OCI-LY1 (cell line): ENCODE measurements around the gene CALU.

ENCODE experiments used
- H2AFZ ChIP-seq: fragments of 200-600 bp; sonication (generic), shearing (Covaris generic); 2 replicates; pipeline ENCODE4 v1.6.0; 2014; ENCODE audit warnings: antibody characterized with exemption, mild to moderate bottlenecking, low read length
- H3F3A ChIP-seq: fragments of 200-600 bp; sonication (generic), shearing (Covaris generic); 2 replicates; pipeline ENCODE4 v1.6.0; 2014; ENCODE audit warnings: mild to moderate bottlenecking, antibody characterized with exemption, low read length, moderate library complexity; ENCODE audit not compliant: insufficient read depth
- H3K27ac ChIP-seq: fragments of 200-600 bp; sonication (generic); 2 replicates; pipeline ENCODE4 v1.5.1; 2014; ENCODE audit warnings: low read length, mixed run types, mild to moderate bottlenecking, low read depth; ENCODE audit not compliant: poor library complexity, severe bottlenecking
- H3K27me3 ChIP-seq: fragments of 200-600 bp; sonication (generic); 2 replicates; pipeline ENCODE4 v1.6.0; 2014; ENCODE audit warnings: antibody characterized with exemption, mild to moderate bottlenecking, low read length, moderate library complexity; ENCODE audit not compliant: insufficient read depth
- H3K36me3 ChIP-seq: fragments of 200-600 bp; sonication (generic); 2 replicates; pipeline ENCODE4 v1.6.1; 2014; ENCODE audit warnings: mild to moderate bottlenecking, antibody characterized with exemption, low read length, moderate library complexity, mixed read lengths; ENCODE audit not compliant: insufficient read depth
- H3K4me1 ChIP-seq: fragments of 200-600 bp; sonication (generic); 2 replicates; pipeline ENCODE4 v1.5.1; 2014; ENCODE audit warnings: mild to moderate bottlenecking, low read length, moderate library complexity; ENCODE audit not compliant: insufficient read depth, severe bottlenecking
- H3K4me2 ChIP-seq: fragments of 200-600 bp; sonication (generic), shearing (Covaris generic); 2 replicates; pipeline ENCODE4 v1.6.1; 2014; ENCODE audit warnings: low read length
- H3K4me3 ChIP-seq: fragments of 200-600 bp; sonication (generic); 2 replicates; pipeline ENCODE4 v1.5.1; 2014; ENCODE audit warnings: low read length, low read depth, mild to moderate bottlenecking, mixed read lengths; ENCODE audit not compliant: poor library complexity, severe bottlenecking
- H3K79me2 ChIP-seq: fragments of 200-600 bp; shearing (Covaris generic); 2 replicates; pipeline ENCODE4 v1.6.1; 2016; ENCODE audit warnings: mixed run types, low read length, mixed read lengths; ENCODE audit not compliant: insufficient read depth
- H3K9ac ChIP-seq: fragments of 200-600 bp; sonication (generic), shearing (Covaris generic); 2 replicates; pipeline ENCODE4 v1.6.1; 2014; ENCODE audit warnings: mild to moderate bottlenecking, low read length, mixed read lengths
- H3K9me2 ChIP-seq: fragments of 200-600 bp; sonication (generic), shearing (Covaris generic); 2 replicates; pipeline ENCODE4 v1.6.1; 2014; ENCODE audit warnings: low read depth, mild to moderate bottlenecking, low read length, mixed read lengths
- H3K9me3 ChIP-seq: fragments of 200-600 bp; shearing (Covaris generic); 2 replicates; pipeline ENCODE4 v1.6.1; 2014; ENCODE audit warnings: low read length, mixed read lengths
- H4K20me1 ChIP-seq: fragments of 200-600 bp; sonication (generic), shearing (Covaris generic); 2 replicates; pipeline ENCODE4 v1.6.0; 2016; ENCODE audit warnings: mild to moderate bottlenecking, low read length; ENCODE audit not compliant: insufficient read depth
- CTCF ChIP-seq: fragments of 200-600 bp; sonication (generic), shearing (Covaris generic); IDR thresholded peaks from 2 replicates; pipeline ENCODE4 v1.5.1; 2017; ENCODE audit warnings: mild to moderate bottlenecking, antibody characterized with exemption, low read length, moderate library complexity, mixed read lengths
- EZH2 ChIP-seq: fragments of 200-600 bp; sonication (generic), shearing (Covaris generic); IDR thresholded peaks from 2 replicates; pipeline ENCODE4 v1.8.0; 2017; ENCODE audit warnings: borderline replicate concordance, mixed run types, mild to moderate bottlenecking, antibody characterized with exemption, low read length, moderate library complexity, mixed read lengths

CALU gene

GRCh38 chr7:128783143-128783861 is 44.1 kb downstream of the CALU start:
- Histone ChIP-seq H3K9ac (no peak overlapping the region), H3K36me3 (no peaks in the 10 kb centered on the region), H2AFZ (no peak overlapping the region), H4K20me1 (no peaks in the 10 kb centered on the region), H3K4me1 (no peaks in the 10 kb centered on the region), H3K27ac (no peak overlapping the region), H3K79me2 (no peaks in the 10 kb centered on the region), H3F3A (no peaks in the 10 kb centered on the region), H3K27me3 (peaks cover 12% of the 10 kb centered on the region; the same call in 1 of the 2 replicates), H3K9me3 (peaks cover 3% of the 10 kb centered on the region; the same call in 1 of the 2 replicates), H3K4me2 (peak overlapping the region; percentile 13; the same call in 1 of the 2 replicates), H3K4me3 (peak overlapping the region; percentile 36), H3K9me2 (no peaks in the 10 kb centered on the region)
- TF ChIP-seq EZH2 (no peak), CTCF (no peak)

GRCh38 chr7:128785738-128786137 is 46.6 kb downstream of the CALU start:
- TF ChIP-seq CTCF (no peak), EZH2 (no peak)
- H3K4me2 ChIP-seq, result no peak overlapping the region
- H3F3A ChIP-seq, result no peaks in the 10 kb centered on the region
- H3K9ac ChIP-seq, result no peak overlapping the region
- no peaks in the 10 kb centered on the region for H3K79me2 ChIP-seq
- H3K4me1 ChIP-seq, result peaks cover 7% of the 10 kb centered on the region
- no peak overlapping the region for H3K27ac ChIP-seq
- peaks cover 18% of the 10 kb centered on the region for H3K27me3 ChIP-seq
- H4K20me1 ChIP-seq, result no peaks in the 10 kb centered on the region
- no peak overlapping the region for H3K4me3 ChIP-seq
- H3K36me3 ChIP-seq, result no peaks in the 10 kb centered on the region
- peaks cover 3% of the 10 kb centered on the region; the same call in 1 of the 2 replicates for H3K9me3 ChIP-seq
- no peaks in the 10 kb centered on the region for H3K9me2 ChIP-seq
- no peak overlapping the region for H2AFZ ChIP-seq

- H2AFZ ChIP-seq, result no peak overlapping the region
- no peaks in the 10 kb centered on the region for H3K36me3 ChIP-seq
- H3K9me3 ChIP-seq, result peaks cover 3% of the 10 kb centered on the region; the same call in 1 of the 2 replicates
- H3K9me2 ChIP-seq, result no peaks in the 10 kb centered on the region
- H4K20me1 ChIP-seq, result no peaks in the 10 kb centered on the region
- H3K79me2 ChIP-seq, result no peaks in the 10 kb centered on the region
- no peak overlapping the region for H3K27ac ChIP-seq
- H3K4me2 ChIP-seq, result no peak overlapping the region
- H3K9ac ChIP-seq, result no peak overlapping the region
- peaks cover 12% of the 10 kb centered on the region for H3K27me3 ChIP-seq
- H3F3A ChIP-seq, result no peaks in the 10 kb centered on the region
- peaks cover 24% of the 10 kb centered on the region for H3K4me1 ChIP-seq
- H3K4me3 ChIP-seq, result no peak overlapping the region
- TF ChIP-seq CTCF, result no peak
Observed at GRCh38 chr7:128788446-128789412, 49.6 kb downstream of the CALU start.
